Stomach (tissue), 9 donors: Measurements from ENCODE around the gene TRIM2. TPM values are rescaled to one million over a fixed set of nuclear protein-coding genes. Genes with fewer than 3 reads are reported as not detected.
"Not testable (repeated sequence)": the region's sequence is repeated elsewhere in the genome, so short reads cannot be mapped to it uniquely, and the experiment has no call there.

Experiments used
- DNase-seq, 2 donors: peaks; one replicate each; pipeline versions ENCODE4 v3.0.0 to v3.0.0-alpha.2; 2013 to 2019
- H3K27ac ChIP-seq, 5 donors: fragments of 200-600 bp in 4 of 5; sonication (generic) in 4 of 5; one replicate each; pipeline ENCODE4 v1.5.1; 2013 to 2019; ENCODE audit warnings: mild to moderate bottlenecking in 1 of 5, moderate library complexity in 1 of 5
- H3K27me3 ChIP-seq, 3 donors: fragments of 200-600 bp; sonication (generic); one replicate each; pipeline ENCODE4 v1.5.1; 2017 to 2019; ENCODE audit warnings: mixed run types in 1 of 3
- H3K36me3 ChIP-seq, 4 donors: fragments of 200-600 bp; sonication (generic); 1 replicate in 3 of 4; 2 replicates in 1 of 4; pipeline ENCODE4 v1.5.1; 2016 to 2019
- H3K4me1 ChIP-seq, 4 donors: fragments of 200-600 bp; sonication (generic); one replicate each; pipeline ENCODE4 v1.5.1; 2016 to 2019
- H3K4me3 ChIP-seq, 4 donors: fragments of 200-600 bp; sonication (generic) in 3 of 4; one replicate each; pipeline ENCODE4 v1.5.1; 2016 to 2019; ENCODE audit warnings: mild to moderate bottlenecking in 1 of 4
- H3K9me3 ChIP-seq, 4 donors: fragments of 200-600 bp; sonication (generic); one replicate each; pipeline ENCODE4 v1.5.1; 2016 to 2019
- CTCF ChIP-seq, 7 experiments: fragments of 450-650 bp in 4 of 7; fragments of 200-600 bp in 3 of 7; sonication (generic) in 3 of 7; IDR thresholded peaks; one replicate each; pipeline ENCODE4 v1.5.1; 2016 to 2019; ENCODE audit warnings: antibody characterized with exemption in 7 of 7, control low read depth in 2 of 7, mild to moderate bottlenecking in 1 of 7
- EP300 ChIP-seq: sonication (generic); formaldehyde crosslinking; IDR thresholded peaks from one replicate; pipeline ENCODE4 v1.6.1; 2017; ENCODE audit warnings: antibody characterized with exemption
- POLR2A ChIP-seq, 4 donors: fragments of 450-650 bp; IDR thresholded peaks; one replicate each; pipeline ENCODE4 v1.6.1; 2016; ENCODE audit warnings: antibody characterized with exemption in 4 of 4, control low read depth in 2 of 4, mild to moderate bottlenecking in 1 of 4, moderate library complexity in 1 of 4
- POLR2AphosphoS5 ChIP-seq, 3 donors: sonication (generic); formaldehyde crosslinking; IDR thresholded peaks; one replicate each; pipeline ENCODE4 v1.6.1; 2016; ENCODE audit warnings: antibody characterized with exemption in 3 of 3
- WGBS, 5 donors: extraction: QIAGEN DNeasy Blood & Tissue Kit in 3 of 5; methylation state at CpG; one replicate each; pipeline versions ENCODE4 v1.1.5 to v1.1.7; 2013 to 2018; 5-methylcytosine and 5-hydroxymethylcytosine counted together
- intact Hi-C: fragments of 100-400 bp; cut with DNase I; formaldehyde crosslinking; loops from one replicate; pipeline ENCODE4 v1.15.1; 2023; ENCODE audit warnings: low total_unique reads
- polyA plus RNA-seq, 3 donors: library from polyadenylated mRNA; stranded (reverse); fragments of 200-250 nt; gene quantifications; one replicate each; pipeline ENCODE4 v1.2.3, GENCODE V29; 2013
- total RNA-seq, 5 donors: library from RNA; depleted of rRNA; stranded (reverse); fragments of >200 nt; gene quantifications; one replicate each; pipeline versions ENCODE4 v1.1.0 to v1.2.3, GENCODE V29; 2014 to 2016
- donor health status: healthy with polysubstance abuse.
- donor health status: Bipolar disorder and iron deficiency.
- donor health status: healthy.

The TRIM2 gene
- total and polyA plus RNA-seq, 8 donors, result 11.2 to 327 (median 53.8) TPM

- H3K36me3 ChIP-seq, result no peaks in the 10 kb centered on the region
- 42 to 69% (median 56%) methylated on average over 4 of the region's 4 CpGs for WGBS, 5 donors
- intact Hi-C loops, result no loop called here
- TF ChIP-seq CTCF (IDR thresholded peaks at IDR 0.05) (peak in 1 of 7 experiments; percentile 20), EP300 (no peak)
- H3K27ac ChIP-seq, result no peak overlapping the region
- no peaks in the 10 kb centered on the region for H3K9me3 ChIP-seq
- no peak overlapping the region for H3K4me3 ChIP-seq
- DNase-seq, result peak in 1 of 2 donors; percentile 41
- peaks cover 0 to 10% (median 3%) of the 10 kb centered on the region in 3 donors for H3K27me3 ChIP-seq
- H3K4me1 ChIP-seq, result peaks cover 3 to 7% (median 4%) of the 10 kb centered on the region in 4 donors
These were observed 45.2 kb upstream of the TRIM2 start for GRCh38 chr4:153159016-153159415.

- no peak for TF ChIP-seq EP300
- no peak for DNase-seq
- intact Hi-C loops, result no loop called here
- Histone ChIP-seq H3K4me3 (no peak overlapping the region), H3K9me3 (peaks cover 0 to 3% (median 0%) of the 10 kb centered on the region in 4 donors), H3K27ac (no peak overlapping the region), H3K27me3 (peaks cover 0 to 8% (median 3%) of the 10 kb centered on the region in 3 donors), H3K4me1 (no peaks in the 10 kb centered on the region), H3K36me3 (no peaks in the 10 kb centered on the region)
- 57 to 74% (median 72%) methylated on average over 5 of the region's 5 CpGs for WGBS, 5 donors
These were observed 44.5 kb upstream of the TRIM2 start for GRCh38 chr4:153159728-153160221.

GRCh38 chr4:153160821-153161220 lies 43.4 kb upstream of the TRIM2 start:
- Histone ChIP-seq H3K4me3 (no peak overlapping the region), H3K36me3 (no peaks in the 10 kb centered on the region), H3K27ac (no peak overlapping the region), H3K9me3 (peaks cover 0 to 9% (median 0%) of the 10 kb centered on the region in 4 donors), H3K4me1 (no peaks in the 10 kb centered on the region), H3K27me3 (peaks cover 0 to 8% (median 1%) of the 10 kb centered on the region in 3 donors)
- intact Hi-C loops, result no loop called here
- WGBS, 5 donors, result 76 to 85% (median 78%) methylated on average over 4 of the region's 4 CpGs
- TF ChIP-seq POLR2A (IDR thresholded peaks at IDR 0.05) (no peak), CTCF (IDR thresholded peaks at IDR 0.05) (no peak), POLR2AphosphoS5 (IDR thresholded peaks at IDR 0.05) (no peak), EP300 (no peak)
- DNase-seq, result no peak

- peak in 1 of 2 donors; percentile 41 for DNase-seq
- Histone ChIP-seq H3K36me3 (no peaks in the 10 kb centered on the region), H3K4me3 (no peak overlapping the region), H3K9me3 (peaks cover 0 to 9% (median 0%) of the 10 kb centered on the region in 4 donors), H3K27ac (no peak overlapping the region), H3K27me3 (peaks cover 0 to 5% (median 0%) of the 10 kb centered on the region in 3 donors), H3K4me1 (no peaks in the 10 kb centered on the region)
- WGBS, 5 donors, result 60 to 79% (median 68%) methylated on average over 7 of the region's 7 CpGs
- intact Hi-C loops, result no loop called here
- TF ChIP-seq POLR2A (IDR thresholded peaks at IDR 0.05) (no peak), CTCF (IDR thresholded peaks at IDR 0.05) (no peak), POLR2AphosphoS5 (IDR thresholded peaks at IDR 0.05) (no peak), EP300 (no peak)
These were observed 42.8 kb upstream of the TRIM2 start for GRCh38 chr4:153161226-153161963.

GRCh38 chr4:153165236-153165635 lies 39.0 kb upstream of the TRIM2 start:
- H3K9me3 ChIP-seq, H3K4me3 ChIP-seq, H3K4me1 ChIP-seq, H3K27ac ChIP-seq, H3K36me3 ChIP-seq, DNase-seq, intact Hi-C loops, H3K27me3 ChIP-seq: not testable (repeated sequence)
- 84 to 98% (median 96%) methylated on average over 5 of the region's 5 CpGs for WGBS, 5 donors
